Endothelial cell of umbilical vein (primary cell): ENCODE measurements around the gene TTC33. TPM values are rescaled to one million over a fixed set of nuclear protein-coding genes. Genes with fewer than 3 reads are reported as not detected.

Experiments used
- BruUV-seq: library from RNA; stranded (reverse); fragments of 400-500 nt; replicated peaks from 2 replicates; lab custom pipeline; 2021; lab: Mats Ljungman, UMichigan
- CTCF ChIA-PET: fragments of 300-600, 350-600 bp; sonication (Branson Sonifier 250); formaldehyde crosslinking; loops from one replicate; lab custom pipeline; 2021; ENCODE audit warnings: antibody characterized with exemption, inconsistent platforms; lab: Charles Lee
- POLR2A ChIA-PET: fragments of 300-600, 350-600 bp; sonication (Branson Sonifier 250); formaldehyde crosslinking; loops from one replicate; lab custom pipeline; 2021; ENCODE audit warnings: antibody characterized with exemption, inconsistent platforms; lab: Charles Lee
- DNase-seq: peaks from one replicate; pipeline ENCODE4 v3.0.0-alpha.2; 2011; ENCODE audit warnings: low read depth, low spot score
- FAIRE-seq: peaks from 2 replicates; lab custom pipeline; 2011; peaks lifted over from hg19 to GRCh38; lab: Jason Lieb, UNC
- H2AFZ ChIP-seq: 2 replicates; pipeline ENCODE4 v1.6.0; 2012; ENCODE audit warnings: low read depth, low read length, control low read depth, inconsistent platforms
- H3K27ac ChIP-seq: 2 replicates; pipeline ENCODE4 v1.5.1; 2011; ENCODE audit warnings: low read depth, mild to moderate bottlenecking, control low read depth, low read length, moderate library complexity; ENCODE audit not compliant: insufficient read depth
- H3K27me3 ChIP-seq, 2 experiments: 2 replicates each; pipeline versions ENCODE4 v1.6.0 to v1.6.1; 2011; ENCODE audit warnings: low read length in 2 of 2, mixed read lengths in 1 of 2; ENCODE audit not compliant: control insufficient read depth in 2 of 2, insufficient read depth in 2 of 2
- H3K36me3 ChIP-seq, 2 experiments: 2 replicates in 1 of 2; 3 replicates in 1 of 2; pipeline ENCODE4 v1.5.1; 2011; ENCODE audit warnings: low read length in 2 of 2, mild to moderate bottlenecking in 1 of 2, moderate library complexity in 1 of 2; ENCODE audit not compliant: control insufficient read depth in 2 of 2, insufficient read depth in 2 of 2; ENCODE audit errors: extremely low read depth in 1 of 2
- H3K4me1 ChIP-seq: 3 replicates; pipeline ENCODE4 v1.5.1; 2011; ENCODE audit warnings: mild to moderate bottlenecking, low read length; ENCODE audit not compliant: control insufficient read depth, insufficient read depth; ENCODE audit errors: extremely low read depth
- H3K4me2 ChIP-seq: 2 replicates; pipeline ENCODE4 v1.6.1; 2011; ENCODE audit warnings: low read length, control low read depth, mixed read lengths; ENCODE audit not compliant: insufficient read depth
- H3K4me3 ChIP-seq, 3 experiments: fragments of 200-600 bp in 1 of 3; sonication (generic), shearing (Covaris generic) in 1 of 3; replicated peaks in 1 of 3; 2 replicates each; pipeline ENCODE4 v1.5.1; 2011 to 2016; ENCODE audit warnings: control low read depth in 3 of 3, low read length in 3 of 3, mild to moderate bottlenecking in 2 of 3, inconsistent platforms in 1 of 3, low read depth in 1 of 3, moderate library complexity in 1 of 3; ENCODE audit not compliant: insufficient read depth in 1 of 3
- H3K79me2 ChIP-seq: 2 replicates; pipeline ENCODE4 v1.6.0; 2012; ENCODE audit warnings: low read length, inconsistent platforms; ENCODE audit not compliant: control insufficient read depth, insufficient read depth
- H3K9ac ChIP-seq: replicated peaks from 2 replicates; pipeline ENCODE3; 2011; ENCODE audit warnings: low read length, control low read depth; ENCODE audit not compliant: insufficient read depth; ENCODE audit errors: extremely low read depth
- H3K9me1 ChIP-seq: replicated peaks from 3 replicates; pipeline ENCODE4 v1.6.0; 2011; ENCODE audit warnings: mild to moderate bottlenecking, low read length; ENCODE audit not compliant: control insufficient read depth, insufficient read depth; ENCODE audit errors: extremely low read depth
- H3K9me3 ChIP-seq: replicated peaks from 2 replicates; pipeline ENCODE4 v1.5.1; 2012; ENCODE audit warnings: low read length, inconsistent platforms; ENCODE audit not compliant: control insufficient read depth, insufficient read depth
- H4K20me1 ChIP-seq: replicated peaks from 2 replicates; pipeline ENCODE3; 2011; ENCODE audit warnings: mild to moderate bottlenecking, low read length; ENCODE audit not compliant: control insufficient read depth, insufficient read depth; ENCODE audit errors: extremely low read depth
- CTCF ChIP-seq, 2 donors: IDR thresholded peaks; 1 replicate in 1 of 2; 2 replicates in 1 of 2; pipeline ENCODE4 v1.5.1; 2011; ENCODE audit warnings: low read length in 2 of 2, mild to moderate bottlenecking in 2 of 2, moderate library complexity in 2 of 2, control low read depth in 1 of 2, inconsistent platforms in 1 of 2, low read depth in 1 of 2; ENCODE audit not compliant: insufficient read depth in 1 of 2; ENCODE audit errors: extremely low read depth in 1 of 2
- EZH2 ChIP-seq: IDR thresholded peaks from 2 replicates; pipeline ENCODE4 v1.6.1; 2012; ENCODE audit warnings: borderline replicate concordance, low read depth, mild to moderate bottlenecking, moderate library complexity, low read length, inconsistent platforms; ENCODE audit not compliant: severe bottlenecking
- FOS ChIP-seq: IDR thresholded peaks from 2 replicates; pipeline ENCODE4 v1.6.1; 2011; ENCODE audit warnings: mild to moderate bottlenecking, low read length, moderate library complexity, borderline replicate concordance; ENCODE audit not compliant: insufficient read depth
- GATA2 ChIP-seq: IDR thresholded peaks from 2 replicates; pipeline ENCODE4 v1.7.0; 2011; ENCODE audit warnings: low read depth, mild to moderate bottlenecking, moderate library complexity, mixed read lengths, low read length; ENCODE audit not compliant: insufficient read length, insufficient read depth
- JUN ChIP-seq: IDR thresholded peaks from 2 replicates; pipeline ENCODE4 v1.6.1; 2011; ENCODE audit warnings: borderline replicate concordance, low read depth; ENCODE audit not compliant: insufficient read length, insufficient read depth
- MYC ChIP-seq: IDR thresholded peaks from one replicate; pipeline ENCODE4 v1.6.1; 2011; ENCODE audit warnings: mild to moderate bottlenecking, low read depth, low read length
- POLR2A ChIP-seq: IDR thresholded peaks from 2 replicates; pipeline ENCODE4 v1.6.1; 2012; ENCODE audit warnings: low read depth, mild to moderate bottlenecking, control low read depth, low read length
- POLR2AphosphoS5 ChIP-seq: IDR thresholded peaks from 2 replicates; pipeline ENCODE4 v1.6.1; 2012; ENCODE audit warnings: low read depth, mild to moderate bottlenecking, control low read depth, low read length, moderate library complexity; ENCODE audit not compliant: insufficient read depth
- dilution Hi-C: fragments of 300-500 bp; cut with MboI; formaldehyde crosslinking; loops from one replicate; pipeline ENCODE4 v1.15.0; 2019; ENCODE audit warnings: low sequenced_read_pairs; ENCODE audit not compliant: extremely low pct_ligation_motif_present
- intact Hi-C: fragments of 100-400 bp; cut with micrococcal nuclease; formaldehyde crosslinking; loops from one replicate; pipeline ENCODE4 v1.10.0; 2022
- polyA plus RNA-seq, 4 experiments: library from polyadenylated mRNA; depleted of rRNA in 3 of 4; stranded (reverse) in 3 of 4; unstranded in 1 of 4; fragments of >200 nt; gene quantifications; 2 replicates each; pipeline versions ENCODE4 v1.2.1 to v1.2.3, GENCODE V29; 2011 to 2012; ENCODE audit warnings: missing spikeins in 1 of 4
- total RNA-seq: library from RNA; stranded (reverse); gene quantifications from 2 replicates; pipeline ENCODE4 v1.2.3, GENCODE V29; 2021
- TF ChIP-seq, protein P1 (sequence below): IDR thresholded peaks from 2 replicates; pipeline ENCODE4 v1.6.1; 2011; ENCODE audit not compliant: insufficient read depth, insufficient read length

The TTC33 gene
- total and polyA plus RNA-seq, 2 donors (not counting 3 experiments of a cell fraction or from before 2014, with no cell fraction given), result 2.2 to 11.7 TPM

GRCh38 chr5:40689438-40689837 is 66.3 kb downstream of the TTC33 start:
- peak overlapping the region; percentile 83 for H3K27ac ChIP-seq
- peaks cover 60% of the 10 kb centered on the region for H3K4me1 ChIP-seq
- no peak overlapping the region for H2AFZ ChIP-seq
- no peaks in the 10 kb centered on the region for H3K27me3 ChIP-seq
- dilution Hi-C loops (no loop called here), intact Hi-C loops (loop anchor here (1.0 to 5.0 kb wide), 3 partner anchors 190 to 1263 kb away; no protein-coding TSS in a partner anchor)
- H3K36me3 ChIP-seq, result peaks cover 0 to 25% of the 10 kb centered on the region in 2 experiments
- no peaks in the 10 kb centered on the region for H3K9me1 ChIP-seq
- DNase-seq, result peak; percentile 98
- peak overlapping the region; percentile 77 for H3K4me2 ChIP-seq
- H3K9ac ChIP-seq, result peak overlapping the region; percentile 68
- TF ChIP-seq POLR2A (peak; percentile 34), POLR2AphosphoS5 (peak; percentile 80), GATA2 (no peak), JUN (peak; percentile 100), FOS (peak; percentile 100), EZH2 (no peak), MYC (no peak), CTCF (IDR thresholded peaks at IDR 0.05; ENCODE audit: extremely low read depth in 1 of 2, insufficient read depth in 1 of 2, low read depth in 1 of 2, low read length in 2 of 2) (no peak)
- TF ChIP-seq, protein P1, sequence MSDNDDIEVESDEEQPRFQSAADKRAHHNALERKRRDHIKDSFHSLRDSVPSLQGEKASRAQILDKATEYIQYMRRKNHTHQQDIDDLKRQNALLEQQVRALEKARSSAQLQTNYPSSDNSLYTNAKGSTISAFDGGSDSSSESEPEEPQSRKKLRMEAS, result no peak
- peaks cover 91% of the 10 kb centered on the region for H3K79me2 ChIP-seq
- peak overlapping the region in 1 of 3 experiments; percentile 15 for H3K4me3 ChIP-seq
- no peaks in the 10 kb centered on the region for H4K20me1 ChIP-seq
- POLR2A ChIA-PET, result interaction anchor here (2.9 kb wide), 1 partner anchor 10 kb away, joined by 13 read pairs; the partner anchor contains the start of gene PTGER4
- CTCF ChIA-PET, result interaction anchor here (0.6 to 3.6 kb wide), 13 partner anchors 10 to 1111 kb away, joined by 3 to 32 read pairs (median 5); partner anchors contain the start of gene PTGER4
- H3K9me3 ChIP-seq, result no peaks in the 10 kb centered on the region
- BruUV-seq, result no TSS peak
- peak; percentile 99 for FAIRE-seq
